Ramos (cell line): ENCODE measurements around the gene LYG2.
"Not testable (repeated sequence)": the region's sequence is repeated elsewhere in the genome, so short reads cannot be mapped to it uniquely, and the experiment has no call there.

Experiments used
- in situ Hi-C: fragments of 300-500 bp; cut with MboI; formaldehyde crosslinking; loops from one replicate; pipeline ENCODE4 v1.14.3; 2022; ENCODE audit warnings: low sequenced_read_pairs; ENCODE audit not compliant: unreplicated experiment

The LYG2 gene, protein sequence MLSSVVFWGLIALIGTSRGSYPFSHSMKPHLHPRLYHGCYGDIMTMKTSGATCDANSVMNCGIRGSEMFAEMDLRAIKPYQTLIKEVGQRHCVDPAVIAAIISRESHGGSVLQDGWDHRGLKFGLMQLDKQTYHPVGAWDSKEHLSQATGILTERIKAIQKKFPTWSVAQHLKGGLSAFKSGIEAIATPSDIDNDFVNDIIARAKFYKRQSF

DNA sequence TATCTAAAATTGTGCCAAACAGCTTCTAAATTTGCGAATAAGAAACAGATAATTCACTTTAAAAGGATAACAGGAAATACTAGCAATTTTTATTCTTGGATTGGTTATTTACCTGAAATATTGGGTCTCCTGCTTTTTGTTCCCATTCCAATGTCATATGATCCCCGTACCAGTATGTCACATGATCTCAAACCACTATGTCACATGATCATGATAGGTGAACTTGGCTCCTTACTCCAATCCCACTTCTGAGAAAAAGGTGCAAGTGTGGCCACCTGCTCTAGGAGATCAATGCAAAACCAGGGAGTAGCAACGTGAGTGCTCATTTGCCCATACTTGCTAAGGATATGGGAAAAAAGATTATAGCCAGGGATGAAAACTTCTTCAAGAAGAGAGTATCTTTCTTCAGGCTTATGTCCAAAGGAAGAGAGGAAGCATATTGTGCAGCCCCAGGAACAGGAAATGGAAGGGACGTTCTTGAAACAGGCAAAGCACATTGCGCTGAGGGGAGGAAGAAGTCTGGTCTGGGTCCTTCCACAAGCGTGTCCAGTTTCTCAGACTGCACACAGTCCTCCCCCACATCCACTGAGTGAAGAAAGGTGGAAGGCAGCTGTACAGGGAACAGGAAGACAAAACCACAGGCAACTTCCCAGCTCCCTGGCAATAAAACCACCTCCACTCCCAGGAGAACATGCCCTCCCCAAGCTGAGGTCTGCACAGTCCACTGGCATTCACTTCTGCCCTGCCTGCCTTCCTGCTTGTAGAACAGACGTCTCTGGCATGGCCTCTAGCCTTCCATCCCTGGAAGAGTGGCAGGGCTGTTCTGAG, at the start of gene LYG2:
Gene LYG2, minus strand, starts transcription at position 176 of the 828 bp plus-strand sequence. CDS start 1,406 bp downstream, outside the sequence.
- in situ Hi-C loops: no loop called here

GRCh38 chr2:99301097-99301496, 45.6 kb upstream of the LYG2 start, which contains the start of gene LYG1:
Gene LYG1 (minus strand): TSS chr2:99301197. CDS start chr2:99295670, 5,527 bp downstream.
- in situ Hi-C loops: not testable (repeated sequence)

- in situ Hi-C loops: no loop called here
Measured at GRCh38 chr2:99299580-99299979, 44.1 kb upstream of the LYG2 start.

DNA sequence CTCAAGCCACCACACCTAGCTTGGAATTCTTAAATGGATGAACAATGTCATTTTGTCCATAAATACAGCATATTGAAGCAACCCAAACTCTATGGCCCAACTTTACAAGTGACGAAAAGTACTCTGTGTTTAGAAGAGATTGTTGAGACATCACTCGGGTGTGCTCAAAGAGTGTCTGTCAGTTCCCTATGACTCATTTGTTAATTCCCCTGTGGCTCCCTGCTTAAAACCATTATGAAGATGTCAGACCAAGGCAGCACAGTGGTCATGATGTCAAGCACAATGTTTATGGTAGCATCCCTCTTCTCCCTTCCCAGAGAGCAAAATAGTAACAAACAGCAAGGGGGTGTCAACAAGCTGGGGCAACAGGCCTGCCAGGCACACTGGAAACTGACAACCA, 42.5 kb upstream of the LYG2 start:
- in situ Hi-C loops: no loop called here

DNA sequence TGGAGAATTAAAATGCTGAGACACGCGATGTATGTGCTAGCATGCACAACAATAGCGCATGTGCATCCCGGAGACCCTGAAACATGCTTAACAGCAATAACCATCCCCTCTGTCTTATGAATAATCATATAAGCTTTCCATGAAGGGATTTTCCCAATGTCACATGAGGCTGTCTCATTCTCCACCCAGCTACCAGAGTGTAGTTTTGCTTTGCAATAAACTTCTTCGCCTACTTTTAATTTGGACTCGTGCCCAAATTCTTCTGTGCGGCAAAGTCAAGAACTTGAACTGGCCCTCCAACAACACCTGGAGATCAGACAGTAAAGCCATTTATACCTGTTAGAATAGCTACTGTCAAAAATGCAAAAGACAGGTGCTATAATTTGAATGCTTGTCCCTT, 30.1 kb upstream of the LYG2 start:
- in situ Hi-C loops: no loop called here

GRCh38 chr2:99279969-99280695, 24.7 kb upstream of the LYG2 start:
- in situ Hi-C loops: no loop called here

DNA sequence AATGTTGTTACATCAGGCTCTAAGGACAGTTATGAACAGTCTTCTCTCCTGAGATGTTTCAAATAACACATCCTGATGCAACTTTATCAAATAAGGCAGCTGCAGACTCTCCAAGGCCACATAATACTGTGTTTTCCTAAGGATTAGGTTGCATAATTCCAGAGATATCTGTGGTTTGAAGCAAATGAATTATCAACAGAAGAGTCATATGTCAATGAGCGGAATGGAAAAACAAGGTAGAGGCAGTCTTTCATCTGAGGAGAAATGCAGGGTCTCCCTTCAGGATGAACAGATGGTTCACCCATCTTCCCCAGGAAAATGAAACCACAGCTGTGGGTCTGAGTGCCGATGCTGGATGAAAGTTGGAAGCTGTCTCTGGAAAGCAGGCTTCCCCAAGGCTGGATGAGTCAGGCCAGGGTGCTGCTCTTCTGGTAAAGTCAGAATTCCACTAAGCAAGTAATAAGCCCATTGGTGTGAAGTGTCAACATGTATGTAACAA, 23.4 kb upstream of the LYG2 start:
- in situ Hi-C loops: no loop called here

- in situ Hi-C loops: not testable (repeated sequence)
Measured at GRCh38 chr2:99278195-99278765, 22.8 kb upstream of the LYG2 start.

DNA sequence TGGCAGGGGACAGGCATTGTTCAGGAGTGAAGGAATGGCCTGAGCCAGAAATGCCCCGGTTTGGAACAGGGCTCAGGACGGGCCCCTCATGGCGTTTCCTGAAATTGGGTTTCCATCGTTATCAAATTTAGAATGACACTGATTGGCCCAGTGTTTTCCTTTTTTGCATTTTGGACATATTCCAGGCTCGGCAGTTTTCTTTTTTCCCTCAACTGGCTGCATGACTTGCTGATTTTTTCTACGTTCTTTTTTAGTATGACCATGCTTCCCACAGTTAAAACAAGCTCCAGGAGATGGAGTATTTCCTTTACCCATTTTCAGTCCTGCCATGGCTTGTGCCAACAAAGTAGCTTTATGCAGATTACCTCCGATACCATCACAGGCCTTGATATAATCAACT, 20.4 kb upstream of the LYG2 start:
- in situ Hi-C loops: no loop called here

GRCh38 chr2:99261242-99261641, 5.8 kb upstream of the LYG2 start:
- in situ Hi-C loops: no loop called here

DNA sequence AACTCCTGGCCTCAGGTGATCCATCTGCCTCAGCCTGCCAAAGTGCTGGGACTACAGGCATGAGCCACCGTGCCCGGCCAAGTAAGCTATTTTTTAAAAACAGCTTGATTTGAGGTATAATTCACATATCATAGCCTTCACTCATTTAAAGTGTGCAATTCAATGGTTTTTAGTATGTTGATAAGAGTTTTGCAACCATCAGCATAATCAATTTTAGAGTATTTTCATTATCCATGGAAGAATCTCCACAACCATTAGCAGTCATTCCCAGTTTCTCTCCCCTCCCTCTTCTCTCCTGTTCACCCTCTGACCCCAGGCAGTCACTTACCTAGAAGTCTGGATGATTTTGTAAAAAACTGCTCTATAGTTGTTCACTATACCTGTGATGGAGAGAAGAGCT, 4.7 kb upstream of the LYG2 start:
- in situ Hi-C loops: no loop called here

DNA sequence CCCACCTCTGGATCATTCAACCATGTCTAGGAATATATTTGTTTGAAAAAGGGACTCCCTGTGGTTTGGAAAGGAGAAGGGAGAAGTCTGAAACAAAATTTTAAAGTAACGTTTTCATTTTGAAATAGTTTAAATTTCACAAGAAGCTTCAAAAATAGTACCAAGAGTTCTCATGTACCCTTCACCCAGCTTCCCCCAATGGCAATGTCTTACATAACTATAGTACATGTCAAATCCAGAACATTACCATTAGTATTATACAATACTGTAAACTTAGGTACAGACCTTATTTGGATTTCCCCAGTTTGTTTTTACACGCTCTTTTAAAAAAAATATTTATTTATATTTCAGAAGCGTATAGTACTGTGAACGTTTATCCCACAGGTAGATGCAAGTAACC, 4.0 kb upstream of the LYG2 start:
- in situ Hi-C loops: no loop called here

DNA sequence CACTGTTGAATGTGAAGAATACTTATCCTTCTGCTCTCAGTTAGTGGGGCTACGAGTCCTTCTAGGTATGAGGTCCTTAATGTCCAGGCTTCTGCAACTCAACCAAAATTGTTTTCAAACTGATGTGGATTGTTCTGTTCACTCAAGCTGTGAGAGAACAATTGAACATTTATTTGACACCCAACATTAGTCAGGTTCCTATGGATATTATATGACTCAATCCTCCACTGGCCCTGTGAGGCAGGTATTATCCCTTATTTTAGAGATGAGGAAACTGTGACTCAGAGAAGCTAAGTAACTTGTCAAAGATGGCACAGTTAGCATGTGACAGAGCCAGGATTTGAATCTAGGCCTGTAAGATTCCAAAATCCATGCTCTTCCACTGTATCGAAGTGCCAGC, 1.2 kb upstream of the LYG2 start:
- in situ Hi-C loops: no loop called here

GRCh38 chr2:99249951-99250350, 5.5 kb downstream of the LYG2 start:
- in situ Hi-C loops: no loop called here

GRCh38 chr2:99242151-99242550, 13.3 kb downstream of the LYG2 start:
- in situ Hi-C loops: no loop called here

- in situ Hi-C loops: no loop called here
Measured at GRCh38 chr2:99240431-99240830, 15.0 kb downstream of the LYG2 start.

DNA sequence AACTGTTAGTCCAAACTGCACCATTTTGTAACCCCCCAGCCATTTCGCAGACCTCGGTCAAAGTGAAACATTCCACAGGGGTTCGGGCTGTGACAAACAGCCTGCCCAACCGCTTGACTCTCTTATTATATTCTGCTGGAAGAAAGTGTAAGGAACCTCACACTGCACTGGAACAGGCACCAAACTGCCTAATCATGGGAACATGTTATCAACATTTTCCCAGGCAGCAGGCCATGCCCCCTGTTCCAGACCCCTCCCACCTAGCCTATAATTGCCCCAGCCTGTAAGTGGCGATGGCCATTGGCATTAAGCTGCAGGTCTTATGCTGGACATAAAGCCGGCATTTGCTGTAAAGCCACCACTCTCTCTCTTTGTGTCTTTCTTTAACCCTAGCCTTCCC, 16.9 kb downstream of the LYG2 start:
- in situ Hi-C loops: no loop called here

- in situ Hi-C loops: not testable (repeated sequence)
Measured at GRCh38 chr2:99233177-99233576, 22.3 kb downstream of the LYG2 start.

DNA sequence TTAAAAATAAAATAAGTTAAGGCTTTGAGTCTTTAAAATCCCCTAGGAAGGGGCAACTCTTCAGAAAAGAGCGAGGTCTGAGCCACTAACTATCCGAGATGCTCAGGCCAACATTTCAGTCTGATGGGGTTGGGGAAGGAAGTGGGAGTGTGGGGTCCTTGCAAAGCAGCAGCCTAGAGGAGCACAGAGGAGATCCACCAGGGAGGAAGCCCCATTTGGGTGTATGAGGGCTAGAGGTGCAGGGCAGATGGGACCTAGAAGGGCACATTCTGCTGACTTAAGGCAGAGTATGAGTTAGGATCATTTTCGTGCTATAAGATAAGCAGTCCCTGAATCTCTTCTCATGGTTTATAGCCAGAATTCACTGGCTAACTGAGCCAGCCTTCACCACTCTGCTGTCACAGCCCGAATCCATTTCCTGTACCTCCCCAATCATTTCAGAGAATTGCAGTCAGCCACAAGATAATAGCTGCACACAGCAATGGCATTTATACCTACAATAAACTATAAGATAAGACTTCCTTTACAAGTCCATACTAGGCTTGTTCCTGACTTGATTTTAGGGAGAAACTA, 37.5 kb downstream of the LYG2 start:
- in situ Hi-C loops: no loop called here

GRCh38 chr2:99216096-99216495, 39.4 kb downstream of the LYG2 start:
- in situ Hi-C loops: no loop called here
